ENCODE measurements around the gene ABCC11.

ABCC11 gene

GRCh38 chr16:48139517-48139916, 107.8 kb downstream of the ABCC11 start:
- Histone ChIP-seq H3K27ac (ENCODE audit: low read length) (no peak overlapping the region), H3K36me3 (ENCODE audit: control insufficient read depth in 1 of 2, insufficient read depth in 2 of 2, low read length in 2 of 2) (no peaks in the 10 kb centered on the region), H3K4me3 (ENCODE audit: low read depth in 1 of 2, low read length in 2 of 2) (no peak overlapping the region), H3K4me1 (ENCODE audit: control insufficient read depth in 1 of 2, insufficient read depth in 2 of 2, low read length in 2 of 2) (no peaks in the 10 kb centered on the region), H3K9me3 (ENCODE audit: control insufficient read depth in 1 of 2, low read length in 2 of 2) (no peaks in the 10 kb centered on the region), H3K27me3 (ENCODE audit: low read depth, low read length) (no peaks in the 10 kb centered on the region)

GRCh38 chr16:48138543-48138942, 108.8 kb downstream of the ABCC11 start:
- Histone ChIP-seq H3K9me3 (ENCODE audit: control insufficient read depth in 1 of 2, low read length in 2 of 2) (no peaks in the 10 kb centered on the region), H3K36me3 (ENCODE audit: control insufficient read depth in 1 of 2, insufficient read depth in 2 of 2, low read length in 2 of 2) (no peaks in the 10 kb centered on the region), H3K27ac (ENCODE audit: low read length) (no peak overlapping the region), H3K27me3 (ENCODE audit: low read depth, low read length) (no peaks in the 10 kb centered on the region), H3K4me3 (ENCODE audit: low read depth in 1 of 2, low read length in 2 of 2) (no peak overlapping the region), H3K4me1 (ENCODE audit: control insufficient read depth in 1 of 2, insufficient read depth in 2 of 2, low read length in 2 of 2) (no peaks in the 10 kb centered on the region)

- H3K4me3 ChIP-seq (ENCODE audit: low read depth in 1 of 2, low read length in 2 of 2): no peak overlapping the region
- H3K4me1 ChIP-seq (ENCODE audit: control insufficient read depth in 1 of 2, insufficient read depth in 2 of 2, low read length in 2 of 2): no peaks in the 10 kb centered on the region
- H3K9me3 ChIP-seq (ENCODE audit: control insufficient read depth in 1 of 2, low read length in 2 of 2): no peaks in the 10 kb centered on the region
- no peaks in the 10 kb centered on the region for H3K36me3 ChIP-seq (ENCODE audit: control insufficient read depth in 1 of 2, insufficient read depth in 2 of 2, low read length in 2 of 2)
- no peak overlapping the region for H3K27ac ChIP-seq (ENCODE audit: low read length)
- H3K27me3 ChIP-seq (ENCODE audit: low read depth, low read length): no peaks in the 10 kb centered on the region
Observed at GRCh38 chr16:48137822-48138221, 109.5 kb downstream of the ABCC11 start.

GRCh38 chr16:48136547-48137360, 110.6 kb downstream of the ABCC11 start:
- no peaks in the 10 kb centered on the region for H3K4me1 ChIP-seq (ENCODE audit: control insufficient read depth in 1 of 2, insufficient read depth in 2 of 2, low read length in 2 of 2)
- no peak overlapping the region for H3K27ac ChIP-seq (ENCODE audit: low read length)
- no peaks in the 10 kb centered on the region for H3K27me3 ChIP-seq (ENCODE audit: low read depth, low read length)
- H3K4me3 ChIP-seq (ENCODE audit: low read depth in 1 of 2, low read length in 2 of 2): no peak overlapping the region
- no peaks in the 10 kb centered on the region for H3K36me3 ChIP-seq (ENCODE audit: control insufficient read depth in 1 of 2, insufficient read depth in 2 of 2, low read length in 2 of 2)
- H3K9me3 ChIP-seq (ENCODE audit: control insufficient read depth in 1 of 2, low read length in 2 of 2): no peaks in the 10 kb centered on the region

GRCh38 chr16:48133455-48134211, 113.7 kb downstream of the ABCC11 start:
- no peak overlapping the region for H3K27ac ChIP-seq (ENCODE audit: low read length)
- no peak overlapping the region for H3K4me3 ChIP-seq (ENCODE audit: low read depth in 1 of 2, low read length in 2 of 2)
- no peaks in the 10 kb centered on the region for H3K27me3 ChIP-seq (ENCODE audit: low read depth, low read length)

GRCh38 chr16:48132696-48133095, 114.6 kb downstream of the ABCC11 start:
- Histone ChIP-seq H3K27me3 (ENCODE audit: low read depth, low read length) (no peaks in the 10 kb centered on the region), H3K4me1 (ENCODE audit: control insufficient read depth in 1 of 2, insufficient read depth in 2 of 2, low read length in 2 of 2) (no peaks in the 10 kb centered on the region), H3K27ac (ENCODE audit: low read length) (no peak overlapping the region), H3K9me3 (ENCODE audit: control insufficient read depth in 1 of 2, low read length in 2 of 2) (no peaks in the 10 kb centered on the region), H3K4me3 (ENCODE audit: low read depth in 1 of 2, low read length in 2 of 2) (no peak overlapping the region), H3K36me3 (ENCODE audit: control insufficient read depth in 1 of 2, insufficient read depth in 2 of 2, low read length in 2 of 2) (no peaks in the 10 kb centered on the region)

More at GRCh38 chr16:48133455-48134211, 113.7 kb downstream of the ABCC11 start:
- Histone ChIP-seq H3K9me3 (ENCODE audit: control insufficient read depth in 1 of 2, low read length in 2 of 2) (no peaks in the 10 kb centered on the region), H3K4me1 (ENCODE audit: control insufficient read depth in 1 of 2, insufficient read depth in 2 of 2, low read length in 2 of 2) (no peaks in the 10 kb centered on the region), H3K36me3 (ENCODE audit: control insufficient read depth in 1 of 2, insufficient read depth in 2 of 2, low read length in 2 of 2) (no peaks in the 10 kb centered on the region)

- Histone ChIP-seq H3K4me1 (ENCODE audit: control insufficient read depth in 1 of 2, insufficient read depth in 2 of 2, low read length in 2 of 2) (no peaks in the 10 kb centered on the region), H3K9me3 (ENCODE audit: control insufficient read depth in 1 of 2, low read length in 2 of 2) (no peaks in the 10 kb centered on the region), H3K27me3 (ENCODE audit: low read depth, low read length) (no peaks in the 10 kb centered on the region), H3K4me3 (ENCODE audit: low read depth in 1 of 2, low read length in 2 of 2) (no peak overlapping the region), H3K36me3 (ENCODE audit: control insufficient read depth in 1 of 2, insufficient read depth in 2 of 2, low read length in 2 of 2) (no peaks in the 10 kb centered on the region), H3K27ac (ENCODE audit: low read length) (no peak overlapping the region)
Observed at GRCh38 chr16:48131201-48131935, 116.0 kb downstream of the ABCC11 start.

- H3K4me3 ChIP-seq (ENCODE audit: low read depth in 1 of 2, low read length in 2 of 2): no peak overlapping the region
- H3K36me3 ChIP-seq (ENCODE audit: control insufficient read depth in 1 of 2, insufficient read depth in 2 of 2, low read length in 2 of 2): no peaks in the 10 kb centered on the region
- no peaks in the 10 kb centered on the region for H3K27me3 ChIP-seq (ENCODE audit: low read depth, low read length)
- H3K9me3 ChIP-seq (ENCODE audit: control insufficient read depth in 1 of 2, low read length in 2 of 2): no peaks in the 10 kb centered on the region
- H3K27ac ChIP-seq (ENCODE audit: low read length): no peak overlapping the region
- no peaks in the 10 kb centered on the region for H3K4me1 ChIP-seq (ENCODE audit: control insufficient read depth in 1 of 2, insufficient read depth in 2 of 2, low read length in 2 of 2)
Observed at GRCh38 chr16:48129926-48130325, 117.4 kb downstream of the ABCC11 start.

- H3K9me3 ChIP-seq (ENCODE audit: control insufficient read depth in 1 of 2, low read length in 2 of 2): no peaks in the 10 kb centered on the region
Observed at GRCh38 chr16:48128769-48129168, 118.6 kb downstream of the ABCC11 start.

GRCh38 chr16:48126801-48127644, 120.3 kb downstream of the ABCC11 start:
- Histone ChIP-seq H3K4me3 (ENCODE audit: low read depth in 1 of 2, low read length in 2 of 2) (no peak overlapping the region), H3K27me3 (ENCODE audit: low read depth, low read length) (no peaks in the 10 kb centered on the region), H3K27ac (ENCODE audit: low read length) (no peak overlapping the region), H3K36me3 (ENCODE audit: control insufficient read depth in 1 of 2, insufficient read depth in 2 of 2, low read length in 2 of 2) (no peaks in the 10 kb centered on the region), H3K9me3 (ENCODE audit: control insufficient read depth in 1 of 2, low read length in 2 of 2) (no peaks in the 10 kb centered on the region), H3K4me1 (ENCODE audit: control insufficient read depth in 1 of 2, insufficient read depth in 2 of 2, low read length in 2 of 2) (no peaks in the 10 kb centered on the region)

More at GRCh38 chr16:48128769-48129168, 118.6 kb downstream of the ABCC11 start:
- no peaks in the 10 kb centered on the region for H3K27me3 ChIP-seq (ENCODE audit: low read depth, low read length)
- no peaks in the 10 kb centered on the region for H3K36me3 ChIP-seq (ENCODE audit: control insufficient read depth in 1 of 2, insufficient read depth in 2 of 2, low read length in 2 of 2)
- no peak overlapping the region for H3K4me3 ChIP-seq (ENCODE audit: low read depth in 1 of 2, low read length in 2 of 2)
- no peaks in the 10 kb centered on the region for H3K4me1 ChIP-seq (ENCODE audit: control insufficient read depth in 1 of 2, insufficient read depth in 2 of 2, low read length in 2 of 2)
- no peak overlapping the region for H3K27ac ChIP-seq (ENCODE audit: low read length)

All from muscle layer of duodenum (tissue), 2 donors.